ENCODE results near the gene AP5B1.

Gene AP5B1, protein sequence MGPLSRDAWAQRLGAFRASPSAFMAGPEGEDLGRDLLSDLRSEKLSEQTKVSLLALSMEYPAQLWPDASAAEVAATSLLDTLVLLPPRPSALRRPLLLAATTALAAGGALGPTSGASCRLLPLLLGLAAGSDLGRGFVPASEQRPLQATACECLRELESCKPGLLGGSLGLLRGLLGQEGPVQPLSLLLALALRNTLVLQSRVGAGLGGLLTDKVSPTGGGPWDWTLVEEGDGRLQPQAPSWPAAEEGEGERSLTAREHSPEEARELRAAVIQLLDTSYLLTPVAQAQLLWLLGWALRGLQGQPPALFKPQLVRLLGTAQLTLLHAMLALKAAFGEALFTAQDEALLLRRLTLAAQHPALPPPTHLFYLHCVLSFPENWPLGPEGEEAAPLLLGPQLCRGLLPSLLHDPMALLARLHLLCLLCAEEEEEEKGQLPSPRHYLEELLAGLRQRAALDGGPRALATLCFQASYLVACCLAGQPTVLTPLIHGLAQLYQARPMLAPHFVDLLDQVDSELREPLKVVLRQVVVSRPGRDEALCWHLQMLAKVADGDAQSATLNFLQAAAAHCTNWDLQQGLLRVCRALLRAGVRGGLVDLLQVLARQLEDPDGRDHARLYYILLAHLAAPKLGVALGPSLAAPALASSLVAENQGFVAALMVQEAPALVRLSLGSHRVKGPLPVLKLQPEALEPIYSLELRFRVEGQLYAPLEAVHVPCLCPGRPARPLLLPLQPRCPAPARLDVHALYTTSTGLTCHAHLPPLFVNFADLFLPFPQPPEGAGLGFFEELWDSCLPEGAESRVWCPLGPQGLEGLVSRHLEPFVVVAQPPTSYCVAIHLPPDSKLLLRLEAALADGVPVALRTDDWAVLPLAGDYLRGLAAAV

GRCh38 chr11:65780770-65781151, at the start of gene AP5B1:
AP5B1 (minus strand) TSS chr11:65780976; CDS start chr11:65780591, 385 bp downstream.
- DNase-seq (ENCODE audit: low spot score), result peak; percentile 80

DNA sequence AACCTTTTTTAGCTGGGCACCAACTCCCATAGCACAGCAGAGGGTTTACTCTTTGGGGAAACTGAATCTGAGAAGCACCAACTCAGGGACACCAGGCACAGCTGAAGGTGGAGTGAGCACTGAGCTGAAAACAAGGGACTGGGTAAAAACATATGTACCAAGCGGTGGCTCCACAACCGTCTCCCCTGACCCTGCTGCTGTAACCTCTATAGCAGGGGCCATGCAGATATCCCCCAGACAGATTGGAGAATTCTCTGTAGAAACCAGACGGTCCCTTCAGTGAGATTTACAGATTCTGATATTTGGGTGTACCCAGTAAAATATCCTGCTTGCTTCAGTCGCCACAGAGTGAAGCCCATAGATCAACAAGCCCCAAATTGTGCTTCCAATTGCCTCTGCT, 48.7 kb upstream of the AP5B1 start:
- DNase-seq (ENCODE audit: low spot score), result no peak

- DNase-seq (ENCODE audit: low spot score), result no peak
Observed at GRCh38 chr11:65826984-65827735, 46.4 kb upstream of the AP5B1 start.

DNA sequence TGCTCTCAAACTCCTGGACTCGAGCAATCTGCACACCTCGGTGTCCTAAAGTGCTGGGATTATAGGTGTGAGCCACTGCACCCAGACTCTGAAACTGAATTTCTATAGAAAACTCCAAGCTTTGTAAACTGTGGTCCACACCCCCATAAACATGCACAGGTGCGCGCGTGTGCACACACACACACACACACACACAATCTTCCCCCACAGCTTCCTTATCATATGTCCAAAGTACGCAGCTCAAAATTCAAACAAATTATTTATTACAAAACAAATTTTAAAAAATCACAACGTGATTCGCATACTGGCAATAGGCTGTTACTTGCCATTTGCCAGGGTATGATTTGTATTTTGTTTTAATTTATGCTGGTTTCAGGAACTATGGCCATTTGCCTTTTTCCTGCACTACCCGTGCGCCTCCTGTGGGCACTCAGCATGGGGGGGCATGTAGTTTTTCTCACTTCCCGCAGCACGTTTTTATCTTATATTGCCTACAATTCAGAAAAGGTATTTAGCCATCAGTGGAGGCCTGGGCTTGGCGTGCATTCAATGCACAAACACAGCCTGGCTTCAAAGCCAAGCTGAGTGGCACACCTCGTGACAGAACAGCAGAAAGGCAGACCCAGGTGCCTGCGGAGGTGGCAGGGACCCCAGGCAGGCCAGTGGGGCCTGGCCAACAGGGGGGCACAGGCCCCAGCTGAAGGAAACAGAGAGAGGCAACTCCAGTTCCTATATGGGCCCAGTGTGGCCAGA, 42.2 kb upstream of the AP5B1 start:
- DNase-seq (ENCODE audit: low spot score), result no peak

DNA sequence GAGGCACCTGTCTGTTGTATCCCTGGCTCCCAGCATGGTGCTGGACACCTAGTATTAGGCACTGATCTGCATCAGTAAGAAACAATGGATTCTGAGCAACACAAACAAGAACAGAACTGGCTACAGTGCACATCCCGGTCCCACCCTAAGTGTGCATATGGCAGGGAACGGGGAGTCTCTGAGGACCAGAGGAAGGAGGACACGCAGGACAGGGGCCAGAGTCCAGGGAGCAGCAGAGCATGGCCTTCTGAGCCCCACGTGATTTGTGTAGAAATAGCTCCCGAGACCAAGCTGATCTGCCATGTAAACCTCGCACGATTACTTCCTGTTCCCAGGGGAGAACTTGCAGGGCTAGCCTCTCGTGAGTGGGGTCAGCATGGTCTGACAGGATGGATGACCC, 40.3 kb upstream of the AP5B1 start:
- DNase-seq (ENCODE audit: low spot score), result no peak

DNA sequence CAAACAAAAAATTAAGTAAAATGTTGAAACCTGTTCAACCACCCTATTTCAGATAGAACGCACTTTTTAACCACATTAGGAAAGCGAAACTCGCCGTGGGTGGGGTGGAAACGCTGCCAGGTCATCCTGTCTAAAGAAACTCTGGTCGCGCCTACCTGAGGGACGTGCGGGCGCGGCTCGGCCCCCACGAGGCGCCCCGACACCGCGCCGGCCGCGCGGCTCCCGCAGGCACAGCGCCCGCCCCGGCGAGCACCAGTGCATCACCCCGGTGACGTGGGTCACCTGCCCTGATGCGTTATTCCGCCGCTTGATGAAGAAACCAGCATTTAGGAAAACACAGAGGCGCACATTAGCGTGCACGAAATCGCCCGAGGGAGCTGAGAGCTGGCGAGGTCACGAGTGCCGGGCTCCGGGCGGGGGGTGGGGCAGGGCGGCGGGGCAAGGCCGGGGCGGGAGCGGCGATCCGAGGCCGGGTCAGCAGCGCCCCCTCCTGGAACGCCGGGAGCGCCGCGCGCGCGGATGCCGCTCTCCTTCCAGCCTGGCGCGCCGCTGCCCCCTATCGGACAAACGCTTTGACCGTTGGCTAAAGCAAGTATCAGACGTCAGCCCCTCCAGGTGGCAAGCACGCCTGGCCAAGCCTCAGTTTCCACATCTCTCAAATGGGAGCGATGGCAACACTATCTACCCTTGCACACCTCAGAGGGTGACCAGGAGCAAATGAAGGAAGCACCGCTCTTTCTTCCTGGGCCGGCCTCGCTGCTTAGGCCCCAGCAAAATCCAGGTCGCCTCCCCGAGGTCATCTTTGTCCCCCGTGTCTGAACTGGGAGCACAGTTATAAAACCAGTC, 37.3 kb upstream of the AP5B1 start:
- peak; percentile 95 for DNase-seq (ENCODE audit: low spot score)

- peak; percentile 28 for DNase-seq (ENCODE audit: low spot score)
Observed at GRCh38 chr11:65817312-65817834, 36.6 kb upstream of the AP5B1 start.

GRCh38 chr11:65816696-65817095, 35.9 kb upstream of the AP5B1 start:
- no peak for DNase-seq (ENCODE audit: low spot score)

DNA sequence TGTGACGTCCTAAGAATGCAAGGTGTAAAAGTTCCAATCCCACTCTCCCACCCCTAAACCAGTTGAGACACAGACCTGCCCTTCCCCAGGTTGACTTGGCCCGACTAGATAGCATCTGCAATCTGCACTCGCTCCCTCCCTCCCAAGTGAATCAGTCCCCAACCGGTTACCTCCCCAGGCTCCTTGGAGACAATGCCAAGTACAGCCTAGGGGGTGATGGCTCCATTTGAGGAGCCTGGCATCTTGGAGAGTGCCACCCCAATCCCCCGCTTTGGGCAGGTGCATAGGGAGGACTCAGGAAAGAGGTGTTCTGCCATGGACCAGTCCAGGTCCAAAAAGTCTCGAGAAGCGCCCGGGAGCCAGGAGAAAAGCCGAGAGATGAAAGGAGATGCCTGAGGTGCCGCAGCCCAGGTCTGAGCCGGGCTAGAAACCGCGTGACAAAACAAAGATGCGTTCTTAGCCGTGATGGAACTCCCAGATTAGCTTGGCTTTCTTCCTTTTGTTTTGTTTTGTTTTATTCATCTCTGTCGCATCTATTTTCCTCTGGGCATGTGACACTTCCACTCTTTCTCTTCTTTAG, 34.3 kb upstream of the AP5B1 start:
- DNase-seq (ENCODE audit: low spot score), result no peak

GRCh38 chr11:65814131-65814985, 33.6 kb upstream of the AP5B1 start:
- DNase-seq (ENCODE audit: low spot score), result no peak

- DNase-seq (ENCODE audit: low spot score), result no peak
Observed at GRCh38 chr11:65811764-65812475, 31.1 kb upstream of the AP5B1 start.

- no peak for DNase-seq (ENCODE audit: low spot score)
Observed at GRCh38 chr11:65810046-65810868, 29.5 kb upstream of the AP5B1 start.

- DNase-seq (ENCODE audit: low spot score), result no peak
Observed at GRCh38 chr11:65809496-65809895, 28.7 kb upstream of the AP5B1 start.

- no peak for DNase-seq (ENCODE audit: low spot score)
Observed at GRCh38 chr11:65808744-65809341, 28.1 kb upstream of the AP5B1 start.

DNA sequence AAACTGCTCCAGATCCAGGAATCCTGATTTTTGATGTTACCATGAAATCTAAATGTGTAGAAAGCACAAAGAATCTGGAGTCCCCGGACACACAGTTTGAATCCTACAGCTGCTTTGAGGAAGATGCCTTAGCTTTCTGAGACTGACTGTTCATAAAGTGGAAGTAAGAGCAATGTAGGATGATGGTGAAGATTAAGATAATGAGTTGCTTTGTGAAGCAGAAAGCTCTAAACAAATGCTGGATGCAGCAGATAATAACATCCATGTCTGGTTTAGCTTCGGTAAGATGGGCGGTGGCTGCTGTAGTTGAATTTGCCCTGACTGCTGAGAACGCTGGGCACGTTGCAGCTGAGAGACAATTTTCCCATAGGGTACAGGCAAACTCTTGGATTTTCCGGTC, 26.2 kb upstream of the AP5B1 start:
- DNase-seq (ENCODE audit: low spot score), result no peak

DNA sequence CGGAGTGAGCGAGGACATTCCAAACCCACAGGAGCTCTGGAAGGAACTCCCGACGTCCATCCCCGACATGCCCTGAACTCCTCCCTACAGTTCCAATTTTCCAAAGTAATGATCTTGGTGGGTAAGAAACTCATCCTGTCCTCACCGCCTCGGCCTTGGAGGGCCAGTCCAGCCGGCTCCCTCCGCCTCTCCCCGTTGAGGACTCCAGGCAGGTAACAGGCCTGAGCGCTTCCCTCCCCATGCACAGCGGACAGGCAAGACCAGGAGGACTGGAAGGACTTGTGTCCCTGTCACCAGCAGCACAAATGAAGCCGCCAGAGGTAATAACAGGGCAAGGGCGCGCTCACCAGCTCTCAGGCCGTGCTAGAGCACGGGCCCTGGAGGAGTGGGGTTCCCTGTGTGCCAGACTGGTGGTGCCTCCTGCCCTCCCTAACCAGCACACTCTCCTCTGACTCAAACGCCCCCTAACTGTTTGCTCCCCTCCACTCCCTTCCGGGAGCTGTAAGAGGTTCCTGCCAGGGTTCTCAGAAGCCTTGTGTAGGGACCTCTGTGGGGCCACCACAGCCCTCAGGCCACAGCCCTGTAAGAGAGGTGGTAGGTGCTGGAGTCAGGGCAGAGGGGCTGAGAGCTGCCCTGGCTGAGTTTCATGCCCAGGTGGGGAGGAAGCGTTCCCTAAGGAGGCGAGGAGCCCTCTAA, 23.2 kb upstream of the AP5B1 start:
- no peak for DNase-seq (ENCODE audit: low spot score)

- DNase-seq (ENCODE audit: low spot score), result no peak
Observed at GRCh38 chr11:65802841-65803240, 22.1 kb upstream of the AP5B1 start.

Measured in LoVo (cell line).